Measurements from ENCODE around the gene MRPL20. TPM values are rescaled to one million over a fixed set of nuclear protein-coding genes. Genes with fewer than 3 reads are reported as not detected.

Gene MRPL20
- total and polyA plus RNA-seq, 2 donors (not counting 3 experiments of a cell fraction or from before 2014, with no cell fraction given): 134 to 152 TPM

GRCh38 chr1:1359308-1359663 lies 47.8 kb downstream of the MRPL20 start:
- dilution Hi-C loops (cut with MboI; ENCODE audit: extremely low pct_ligation_motif_present, low sequenced_read_pairs) (no loop called here), intact Hi-C loops (cut with micrococcal nuclease) (no loop called here)
- no peaks in the 10 kb centered on the region for H3K79me2 ChIP-seq (ENCODE audit: control insufficient read depth, insufficient read depth, low read length)
- POLR2A ChIA-PET: no interaction called here
- peaks cover 6 to 9% of the 10 kb centered on the region in 2 experiments for H3K27me3 ChIP-seq (ENCODE audit: control insufficient read depth in 2 of 2, insufficient read depth in 2 of 2, low read length in 2 of 2)
- no peak for FAIRE-seq
- no peak overlapping the region for H3K4me3 ChIP-seq (replicated peaks in 1 of 3; ENCODE audit: insufficient read depth in 1 of 3, low read depth in 1 of 3, low read length in 3 of 3)
- H3K9ac ChIP-seq (replicated peaks; ENCODE audit: extremely low read depth, insufficient read depth, low read length): no peak overlapping the region
- no peak for TF ChIP-seq POLR2A (IDR thresholded peaks at IDR 0.05; ENCODE audit: low read depth, low read length)
- TF ChIP-seq, protein P1, sequence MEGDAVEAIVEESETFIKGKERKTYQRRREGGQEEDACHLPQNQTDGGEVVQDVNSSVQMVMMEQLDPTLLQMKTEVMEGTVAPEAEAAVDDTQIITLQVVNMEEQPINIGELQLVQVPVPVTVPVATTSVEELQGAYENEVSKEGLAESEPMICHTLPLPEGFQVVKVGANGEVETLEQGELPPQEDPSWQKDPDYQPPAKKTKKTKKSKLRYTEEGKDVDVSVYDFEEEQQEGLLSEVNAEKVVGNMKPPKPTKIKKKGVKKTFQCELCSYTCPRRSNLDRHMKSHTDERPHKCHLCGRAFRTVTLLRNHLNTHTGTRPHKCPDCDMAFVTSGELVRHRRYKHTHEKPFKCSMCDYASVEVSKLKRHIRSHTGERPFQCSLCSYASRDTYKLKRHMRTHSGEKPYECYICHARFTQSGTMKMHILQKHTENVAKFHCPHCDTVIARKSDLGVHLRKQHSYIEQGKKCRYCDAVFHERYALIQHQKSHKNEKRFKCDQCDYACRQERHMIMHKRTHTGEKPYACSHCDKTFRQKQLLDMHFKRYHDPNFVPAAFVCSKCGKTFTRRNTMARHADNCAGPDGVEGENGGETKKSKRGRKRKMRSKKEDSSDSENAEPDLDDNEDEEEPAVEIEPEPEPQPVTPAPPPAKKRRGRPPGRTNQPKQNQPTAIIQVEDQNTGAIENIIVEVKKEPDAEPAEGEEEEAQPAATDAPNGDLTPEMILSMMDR (IDR thresholded peaks at IDR 0.05; ENCODE audit: extremely low read depth in 1 of 2, insufficient read depth in 1 of 2, low read depth in 1 of 2, low read length in 2 of 2): no peak
- TF ChIP-seq EZH2 (IDR thresholded peaks at IDR 0.05; ENCODE audit: borderline replicate concordance, low read depth, low read length, severe bottlenecking): no peak
- TF ChIP-seq GATA2 (IDR thresholded peaks at IDR 0.05; ENCODE audit: insufficient read depth, insufficient read length, low read depth, low read length): no peak
- no peak for TF ChIP-seq POLR2AphosphoS5 (IDR thresholded peaks at IDR 0.05; ENCODE audit: insufficient read depth, low read depth, low read length)
- no peak for TF ChIP-seq MAX (IDR thresholded peaks at IDR 0.05; ENCODE audit: insufficient read depth, insufficient read length)
- TF ChIP-seq MYC (IDR thresholded peaks at IDR 0.05; ENCODE audit: low read depth, low read length): no peak
- TF ChIP-seq FOS (IDR thresholded peaks at IDR 0.05; ENCODE audit: borderline replicate concordance, insufficient read depth, low read length): no peak
- no peak for TF ChIP-seq JUN (IDR thresholded peaks at IDR 0.05; ENCODE audit: borderline replicate concordance, insufficient read depth, insufficient read length, low read depth)
- H2AFZ ChIP-seq (ENCODE audit: low read depth, low read length): no peak overlapping the region
- H3K36me3 ChIP-seq (ENCODE audit: control insufficient read depth in 2 of 2, extremely low read depth in 1 of 2, insufficient read depth in 2 of 2, low read length in 2 of 2): no peaks in the 10 kb centered on the region
- no peak overlapping the region for H3K4me2 ChIP-seq (ENCODE audit: insufficient read depth, low read length)
- no TSS peak for BruUV-seq (replicated peaks)
- no peaks in the 10 kb centered on the region for H4K20me1 ChIP-seq (replicated peaks; ENCODE audit: control insufficient read depth, extremely low read depth, insufficient read depth, low read length)
- no peaks in the 10 kb centered on the region for H3K4me1 ChIP-seq (ENCODE audit: control insufficient read depth, extremely low read depth, insufficient read depth, low read length)
- CTCF ChIA-PET: no interaction called here
- H3K9me1 ChIP-seq (replicated peaks; ENCODE audit: control insufficient read depth, extremely low read depth, insufficient read depth, low read length): no peaks in the 10 kb centered on the region
- H3K27ac ChIP-seq (ENCODE audit: insufficient read depth, low read depth, low read length): no peak overlapping the region
- no peak for DNase-seq (ENCODE audit: low read depth, low spot score)
- no peaks in the 10 kb centered on the region for H3K9me3 ChIP-seq (replicated peaks; ENCODE audit: control insufficient read depth, insufficient read depth, low read length)
